AG10803 (cell line): ENCODE data around the gene CLSTN2.

Experiments
- DNase-seq: peaks from one replicate; pipeline ENCODE4 v3.0.0; 2010; ENCODE audit warnings: low read depth
- H3K4me3 ChIP-seq: 2 replicates; pipeline ENCODE4 v1.5.1; 2011; ENCODE audit warnings: mild to moderate bottlenecking, low read length, control low read depth
- CTCF ChIP-seq: conservative IDR thresholded peaks from 2 replicates; pipeline ENCODE4 v1.5.1; 2011; ENCODE audit warnings: mild to moderate bottlenecking, low read length, control low read depth, inconsistent platforms

The CLSTN2 gene

GRCh38 chr3:140610544-140610943 lies 675.6 kb downstream of the CLSTN2 start:
- no peak overlapping the region for H3K4me3 ChIP-seq
- no peak for DNase-seq
- no peak for TF ChIP-seq CTCF

GRCh38 chr3:140614001-140614400 lies 679.0 kb downstream of the CLSTN2 start:
- no peak for TF ChIP-seq CTCF
- no peak for DNase-seq

GRCh38 chr3:140617135-140617534 lies 682.1 kb downstream of the CLSTN2 start:
- no peak overlapping the region for H3K4me3 ChIP-seq
- TF ChIP-seq CTCF = no peak
- DNase-seq = no peak

More at GRCh38 chr3:140614001-140614400, 679.0 kb downstream of the CLSTN2 start:
- H3K4me3 ChIP-seq = no peak overlapping the region

- H3K4me3 ChIP-seq = no peak overlapping the region
- DNase-seq = no peak
- no peak for TF ChIP-seq CTCF
Observed at GRCh38 chr3:140626856-140627255, 691.9 kb downstream of the CLSTN2 start.
